Activated CD8-positive, alpha-beta memory T cell treated with anti-CD3 and anti-CD28 coated beads, Interleukin-2, amount 50 U/mL, for 4 hours (primary cell): ENCODE data around the gene PSORS1C2.
"Not testable (repeated sequence)": the region's sequence is repeated elsewhere in the genome, so short reads cannot be mapped to it uniquely, and the experiment has no call there.

Source experiments
- DNase-seq: peaks from one replicate; pipeline ENCODE4 v3.0.0-alpha.2; 2020

The PSORS1C2 gene

DNA sequence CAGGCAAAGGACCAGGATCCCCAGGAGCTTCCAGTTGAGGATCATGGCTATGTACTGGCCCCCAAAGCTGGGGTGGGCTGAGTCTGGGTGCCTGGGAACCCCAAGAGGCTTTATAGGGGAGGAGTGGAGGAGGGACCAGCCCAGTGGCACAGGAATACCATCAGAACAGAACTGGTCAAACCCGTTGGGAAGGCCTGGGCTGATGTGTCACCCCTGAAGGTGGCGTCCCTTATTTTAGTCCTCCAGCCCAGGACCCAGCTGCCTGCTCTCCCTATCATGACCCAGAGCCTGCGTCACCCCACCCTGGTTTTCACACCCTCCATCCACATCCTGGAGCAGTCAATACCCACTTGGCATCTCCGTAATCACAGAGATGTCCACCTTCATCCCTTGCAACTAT is at the start of gene PSORS1C2:
Gene PSORS1C2, minus strand, starts transcription at position 85 of the 400 bp plus-strand sequence. Its CDS starts 40 bp downstream, at position 45.
- DNase-seq, result no peak

- no peak for DNase-seq
Observed at GRCh38 chr6:31187780-31188194, 48.9 kb upstream of the PSORS1C2 start.

DNA sequence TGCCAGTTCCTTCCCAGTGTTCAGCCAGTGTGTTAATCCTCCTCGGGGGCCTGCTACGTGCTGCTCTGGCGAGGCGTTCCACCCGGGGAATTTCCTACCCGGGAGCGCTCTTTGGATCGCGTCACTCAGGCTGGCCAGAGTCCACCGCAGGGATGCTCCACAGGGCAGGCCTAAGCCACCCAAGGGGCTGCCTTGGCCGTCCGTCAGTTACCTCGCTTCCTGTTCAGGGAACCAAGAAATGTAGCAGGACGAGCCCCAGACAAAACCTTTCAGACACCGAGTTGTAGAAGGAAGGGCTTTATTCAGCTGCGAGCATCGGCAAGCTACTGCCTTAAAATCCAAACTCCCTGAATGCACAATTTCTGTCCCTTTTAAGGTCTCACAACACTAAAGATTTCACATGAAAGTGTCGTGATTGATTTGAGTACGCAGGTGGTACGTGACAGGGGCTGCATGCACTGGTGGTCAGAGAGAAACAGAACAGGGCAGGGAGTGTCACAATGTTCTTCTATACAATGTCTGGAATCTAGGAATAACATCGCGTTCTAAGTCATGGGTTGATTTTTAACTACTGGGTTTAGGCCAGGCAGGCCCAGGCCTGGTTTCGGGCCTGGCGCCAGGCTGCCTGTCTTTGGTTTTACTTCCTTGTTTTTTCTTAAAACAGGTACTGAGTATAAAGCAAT is 47.3 kb upstream of the PSORS1C2 start:
- no peak for DNase-seq

- DNase-seq, result not testable (repeated sequence)
Observed at GRCh38 chr6:31185695-31186051, 46.8 kb upstream of the PSORS1C2 start.

- DNase-seq, result not testable (repeated sequence)
Observed at GRCh38 chr6:31183859-31184258, 45.0 kb upstream of the PSORS1C2 start.

DNA sequence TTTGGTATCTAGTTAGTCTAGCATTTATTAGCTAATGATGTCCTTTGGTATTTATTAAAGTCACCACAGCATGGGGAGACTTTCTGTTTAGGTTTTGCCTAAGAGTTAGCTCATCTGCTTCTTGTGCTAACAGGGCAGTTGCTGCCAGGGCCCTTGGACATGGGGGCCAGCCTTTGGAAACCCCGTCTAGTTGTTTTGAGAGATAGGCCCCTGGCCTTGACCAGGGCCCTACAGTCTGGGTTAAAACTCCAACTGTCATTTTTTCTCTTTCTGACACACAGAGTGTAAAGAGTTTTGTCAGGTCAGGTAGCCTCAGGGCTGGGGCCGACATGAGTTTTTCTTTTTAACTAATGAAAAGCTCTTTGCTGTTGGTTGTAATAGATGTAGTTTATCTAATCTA is 44.4 kb upstream of the PSORS1C2 start:
- DNase-seq, result not testable (repeated sequence)

GRCh38 chr6:31180500-31180899 is 41.6 kb upstream of the PSORS1C2 start:
- DNase-seq, result peak; percentile 47

- DNase-seq, result no peak
Observed at GRCh38 chr6:31179896-31180295, 41.0 kb upstream of the PSORS1C2 start.

DNA sequence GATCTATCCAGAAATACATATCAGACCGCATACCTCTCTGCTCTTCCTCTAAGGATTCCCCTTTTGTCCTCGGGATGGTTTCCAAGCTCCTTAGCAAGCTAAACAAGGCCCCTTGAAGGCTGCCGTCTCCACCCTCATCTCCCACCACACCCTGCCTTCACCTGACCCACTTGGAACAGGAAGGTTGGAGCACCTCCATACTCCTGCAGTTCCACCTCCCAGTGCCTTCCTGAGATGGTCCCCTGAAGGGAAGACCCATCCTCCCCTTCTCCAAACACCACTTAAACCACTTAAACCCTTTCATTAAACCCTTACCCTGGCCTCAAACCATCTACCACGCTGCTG is 40.1 kb upstream of the PSORS1C2 start:
- DNase-seq, result no peak

DNA sequence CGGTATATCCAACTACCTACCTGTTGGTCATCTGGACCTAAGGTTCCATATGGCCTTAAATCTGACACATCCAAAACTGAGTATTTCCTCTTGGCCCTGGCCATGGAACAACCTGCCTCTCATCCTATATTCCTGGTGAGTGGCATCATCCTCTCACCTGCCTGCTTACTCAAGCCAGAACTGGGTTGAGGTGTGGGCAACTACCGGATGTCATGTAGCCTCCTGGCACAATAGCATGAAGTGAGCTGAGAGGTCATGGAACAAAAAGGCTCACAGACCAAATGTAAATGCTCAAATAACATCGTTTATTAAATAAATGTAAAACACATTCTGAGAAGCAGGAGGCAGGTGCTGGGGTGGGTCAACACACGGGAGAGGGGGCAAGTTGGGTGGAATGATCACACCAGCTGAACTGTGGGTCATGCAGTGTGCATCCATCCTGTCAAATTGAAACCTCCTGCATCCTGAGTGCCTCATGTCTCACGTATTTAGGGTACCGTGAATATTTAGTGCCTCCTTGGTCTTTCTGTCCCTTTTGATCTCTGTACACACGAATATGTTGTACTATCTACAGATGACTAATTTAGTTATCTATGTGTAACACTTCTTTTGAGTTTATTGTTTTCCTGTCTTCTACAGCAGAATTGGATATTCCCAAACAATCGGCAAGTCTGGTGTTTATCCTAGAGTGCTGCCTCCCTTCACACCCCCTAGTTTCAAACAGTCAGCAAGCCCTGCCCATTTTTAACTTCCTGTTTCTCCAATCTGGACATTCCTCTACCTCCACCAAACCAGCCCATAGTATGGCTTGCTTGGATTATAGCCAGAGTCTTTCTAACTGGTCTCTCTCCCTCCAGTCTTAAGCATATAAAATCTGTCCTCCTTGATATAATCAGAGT is 39.5 kb upstream of the PSORS1C2 start:
- DNase-seq, result no peak

- DNase-seq, result no peak
Observed at GRCh38 chr6:31175971-31176370, 37.1 kb upstream of the PSORS1C2 start.

- no peak for DNase-seq
Observed at GRCh38 chr6:31174378-31174777, 35.5 kb upstream of the PSORS1C2 start.

DNA sequence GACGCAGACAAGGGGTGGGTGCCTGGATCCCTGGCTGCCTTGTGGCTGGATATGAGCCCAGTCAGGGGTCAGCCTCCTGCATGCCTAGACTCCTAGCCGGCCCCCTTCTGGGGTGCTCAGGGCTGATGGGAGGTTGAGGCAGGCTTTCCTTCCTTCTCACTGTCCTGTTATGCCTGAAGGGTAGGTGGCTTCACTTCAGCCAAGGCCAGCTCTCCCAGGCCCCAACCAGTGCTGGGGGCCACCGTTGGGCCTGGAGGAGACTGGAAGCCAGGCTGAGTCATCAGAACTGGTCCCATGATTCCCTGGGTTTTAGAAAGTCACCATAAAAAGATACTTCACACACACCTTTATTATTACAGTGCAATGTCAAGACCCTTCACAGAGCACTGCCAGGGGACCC is 34.5 kb upstream of the PSORS1C2 start:
- DNase-seq, result no peak

- no peak for DNase-seq
Observed at GRCh38 chr6:31172973-31173384, 34.1 kb upstream of the PSORS1C2 start.

DNA sequence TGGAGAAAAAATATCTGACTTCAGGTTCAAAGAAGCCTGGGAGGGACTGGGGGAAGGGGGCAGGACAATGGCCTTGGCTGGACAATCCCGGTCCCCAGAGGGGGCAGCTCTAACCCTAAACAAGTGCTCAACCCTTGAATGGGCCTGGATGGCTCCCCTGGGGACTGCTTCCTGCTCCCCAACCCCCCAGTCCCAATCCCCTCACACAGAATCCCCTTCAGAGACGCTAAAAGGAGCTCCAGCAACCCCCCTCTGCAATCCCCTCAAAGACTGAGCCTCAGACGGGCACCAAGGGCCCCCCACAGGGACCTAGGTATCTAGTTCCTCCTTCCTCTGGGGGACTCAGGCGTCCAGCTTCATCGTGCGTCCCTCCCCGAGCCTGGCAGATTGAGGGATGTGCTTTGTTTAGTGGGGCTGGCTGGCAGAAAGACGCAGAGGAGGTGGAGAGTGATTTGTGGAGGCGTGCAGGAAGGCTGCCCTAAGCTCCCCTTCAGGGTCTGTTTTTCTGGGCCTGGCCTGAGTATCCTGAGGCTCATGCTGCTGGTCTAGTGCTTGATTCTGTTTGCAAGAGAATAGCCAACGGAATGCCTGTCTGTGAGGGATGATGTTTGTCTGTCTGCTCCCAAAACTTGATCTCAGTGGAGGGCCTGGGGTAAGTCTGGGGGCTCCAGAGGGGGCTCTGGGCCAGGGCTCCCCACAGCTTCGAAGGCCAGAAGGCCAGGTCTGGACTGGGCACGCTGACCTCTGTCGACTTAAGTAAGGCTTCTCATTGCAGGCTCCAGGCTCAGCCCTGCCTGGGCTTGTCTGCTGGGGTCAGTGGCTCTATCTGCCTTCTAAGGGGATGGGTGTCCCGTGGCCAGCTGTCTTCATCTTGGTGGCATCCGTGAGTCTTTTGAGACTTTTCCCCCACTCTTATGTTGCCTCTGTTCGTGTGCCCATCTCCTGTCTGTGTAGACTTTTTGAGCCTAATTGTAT is 33.4 kb upstream of the PSORS1C2 start:
- no peak for DNase-seq

DNA sequence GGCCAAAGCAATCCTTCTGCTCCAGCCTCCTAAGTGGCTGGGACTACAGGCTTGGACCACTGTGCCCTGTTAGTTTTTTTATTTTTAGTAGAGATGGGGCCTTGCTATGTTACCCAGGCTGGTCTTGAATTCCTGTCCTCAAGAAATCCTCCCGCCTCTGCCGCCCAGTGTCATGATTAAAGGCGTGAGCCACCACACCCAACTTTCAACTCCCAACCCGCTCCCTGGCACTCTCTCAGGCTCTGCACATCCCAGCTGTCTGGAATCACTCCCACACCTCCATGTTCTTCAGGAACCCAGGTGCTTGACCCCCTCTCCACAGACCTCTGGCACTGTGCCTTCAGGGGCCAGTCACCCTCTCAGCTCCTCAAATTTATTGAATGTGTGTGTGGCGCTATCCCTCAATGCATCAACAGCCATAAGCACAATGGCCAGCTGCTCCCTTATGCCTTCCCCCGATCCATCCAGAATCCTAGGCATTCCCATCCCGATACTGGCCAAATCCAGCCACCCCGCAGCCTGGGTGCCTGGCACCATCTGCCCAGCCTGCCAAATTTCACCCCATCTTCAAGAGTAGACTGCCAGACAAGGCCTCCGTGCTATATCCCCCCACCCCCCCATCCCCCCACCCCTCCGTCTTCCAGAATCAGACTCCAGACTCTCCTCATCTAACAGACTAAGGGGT is 32.3 kb upstream of the PSORS1C2 start:
- no peak for DNase-seq

DNA sequence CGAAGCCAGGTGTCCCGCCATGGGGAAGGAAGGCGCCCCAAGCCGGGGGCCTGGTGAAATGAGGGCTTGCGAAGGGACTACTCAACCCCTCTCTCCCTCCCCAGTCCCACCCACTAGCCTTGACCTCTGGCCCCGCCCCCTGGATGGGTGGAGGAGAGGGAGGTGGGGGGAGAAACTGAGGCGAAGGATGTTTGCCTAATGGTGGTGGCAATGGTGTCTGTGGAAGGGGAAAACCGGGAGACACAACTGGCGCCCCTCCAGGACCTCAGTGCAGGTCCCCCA is 31.7 kb upstream of the PSORS1C2 start, which contains the start of gene POU5F1:
Gene POU5F1, minus strand, starts transcription at position 83 of the 282 bp plus-strand sequence. Its CDS starts 62 bp downstream, at position 21.
- no peak for DNase-seq

GRCh38 chr6:31169858-31170599 is 31.2 kb upstream of the PSORS1C2 start:
- not testable (repeated sequence) for DNase-seq

GRCh38 chr6:31169123-31169857 is 30.4 kb upstream of the PSORS1C2 start:
- DNase-seq, result no peak

DNA sequence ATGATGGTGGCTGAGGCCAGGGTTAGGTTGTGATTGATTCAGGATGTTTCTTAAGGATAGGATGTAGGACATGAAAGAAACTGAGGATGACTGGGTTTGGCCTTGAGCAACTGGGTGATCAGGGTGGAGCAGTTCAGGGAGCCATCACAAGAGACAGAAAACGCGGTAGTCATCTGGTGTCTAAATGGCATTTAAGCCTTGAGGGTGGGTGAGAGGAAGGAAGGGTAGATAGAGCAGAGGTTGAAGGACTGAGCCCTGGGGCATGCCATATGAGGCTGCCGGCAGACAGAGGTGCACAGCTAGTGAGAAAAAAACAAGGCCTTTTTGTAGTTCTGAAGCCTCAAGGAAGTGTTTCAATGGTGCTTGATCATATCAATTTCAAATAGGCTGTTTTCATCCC is 29.7 kb upstream of the PSORS1C2 start:
- DNase-seq, result no peak

DNA sequence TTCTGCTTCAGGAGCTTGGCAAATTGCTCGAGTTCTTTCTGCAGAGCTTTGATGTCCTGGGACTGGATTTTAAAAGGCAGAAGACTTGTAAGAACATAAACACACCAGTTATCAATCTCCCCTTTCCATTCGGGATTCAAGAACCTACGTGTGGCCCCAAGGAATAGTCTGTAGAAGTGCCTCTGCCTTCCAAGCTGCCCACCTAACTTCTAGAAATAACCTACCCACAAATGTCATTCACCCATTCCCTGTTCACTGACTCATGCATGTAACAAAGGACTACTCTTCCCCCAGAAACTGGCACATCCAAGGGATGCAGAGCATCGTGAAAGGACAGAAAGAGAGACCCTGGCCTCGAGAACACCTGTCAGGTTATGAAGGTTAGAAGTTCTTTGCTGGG is 27.1 kb upstream of the PSORS1C2 start:
- DNase-seq, result no peak
